Measurements from ENCODE around the gene MAPK1.
"Not testable (repeated sequence)": the region's sequence is repeated elsewhere in the genome, so short reads cannot be mapped to it uniquely, and the experiment has no call there.

GRCh38 chr22:21910367-21910766, 42.9 kb upstream of the MAPK1 start:
- TF ChIP-seq CTCF (conservative IDR thresholded peaks at IDR 0.05); ZFX (IDR thresholded peaks at IDR 0.05): not testable (repeated sequence)
